Measurements from ENCODE around the gene CCDC47.

Gene CCDC47

GRCh38 chr17:63696381-63696961 lies 76.9 kb downstream of the CCDC47 start:
- peak; percentile 42 for DNase-seq

- no peak for DNase-seq
Measured at GRCh38 chr17:63695889-63696288, 77.5 kb downstream of the CCDC47 start.
